Fibroblast of lung (primary cell): Measurements from ENCODE around the gene IRF2BPL. TPM values are rescaled to one million over a fixed set of nuclear protein-coding genes. Genes with fewer than 3 reads are reported as not detected.

Experiments used
- DNase-seq, 2 donors: peaks; one replicate each; pipeline versions ENCODE4 v3.0.0 to v3.0.0-alpha.2; 2010; ENCODE audit warnings: low read depth in 2 of 2
- H2AFZ ChIP-seq: 2 replicates; pipeline ENCODE4 v1.5.1; 2012; ENCODE audit warnings: low read length, control low read depth, inconsistent platforms
- H3K27ac ChIP-seq: 2 replicates; pipeline ENCODE4 v1.5.1; 2011; ENCODE audit warnings: low read length, control low read depth; ENCODE audit not compliant: insufficient read depth
- H3K27me3 ChIP-seq: 2 replicates; pipeline ENCODE4 v1.5.1; 2011; ENCODE audit warnings: mild to moderate bottlenecking, low read length; ENCODE audit not compliant: control insufficient read depth, insufficient read depth
- H3K36me3 ChIP-seq: 2 replicates; pipeline ENCODE4 v1.5.1; 2011; ENCODE audit warnings: low read length; ENCODE audit not compliant: control insufficient read depth, insufficient read depth
- H3K4me1 ChIP-seq: 2 replicates; pipeline ENCODE4 v1.5.1; 2011; ENCODE audit warnings: low read length; ENCODE audit not compliant: control insufficient read depth, insufficient read depth; ENCODE audit errors: extremely low read depth
- H3K4me2 ChIP-seq: 2 replicates; pipeline ENCODE4 v1.5.1; 2011; ENCODE audit warnings: low read length, control low read depth; ENCODE audit not compliant: insufficient read depth; ENCODE audit errors: extremely low read depth
- H3K4me3 ChIP-seq, 4 experiments: fragments of 200-600 bp in 1 of 4; sonication (generic) in 1 of 4; replicated peaks in 1 of 4; 2 replicates each; pipeline ENCODE4 v1.5.1; 2011 to 2016; ENCODE audit warnings: low read length in 4 of 4, low read depth in 3 of 4, mild to moderate bottlenecking in 3 of 4, control low read depth in 2 of 4, inconsistent platforms in 1 of 4, mixed read lengths in 1 of 4; ENCODE audit not compliant: insufficient read depth in 1 of 4; ENCODE audit errors: control extremely low read depth in 1 of 4
- H3K79me2 ChIP-seq: 2 replicates; pipeline ENCODE4 v1.5.1; 2012; ENCODE audit warnings: mild to moderate bottlenecking, low read length, inconsistent platforms; ENCODE audit not compliant: control insufficient read depth, insufficient read depth
- H3K9ac ChIP-seq: 2 replicates; pipeline ENCODE4 v1.5.1; 2011; ENCODE audit warnings: mild to moderate bottlenecking, low read length, control low read depth; ENCODE audit not compliant: insufficient read depth
- H3K9me3 ChIP-seq: 2 replicates; pipeline ENCODE4 v1.5.1; 2012; ENCODE audit warnings: low read depth, low read length; ENCODE audit not compliant: control insufficient read depth, insufficient read depth
- H4K20me1 ChIP-seq: 2 replicates; pipeline ENCODE4 v1.5.1; 2011; ENCODE audit warnings: low read length; ENCODE audit not compliant: control insufficient read depth, insufficient read depth; ENCODE audit errors: extremely low read depth
- CTCF ChIP-seq, 2 donors: IDR thresholded peaks in 1 of 2; conservative IDR thresholded peaks in 1 of 2; 1 replicate in 1 of 2; 2 replicates in 1 of 2; pipeline ENCODE4 v1.5.1; 2011 to 2012; ENCODE audit warnings: low read length in 2 of 2, control low read depth in 1 of 2, inconsistent platforms in 1 of 2, low read depth in 1 of 2, mild to moderate bottlenecking in 1 of 2
- EZH2 ChIP-seq: IDR thresholded peaks from 2 replicates; pipeline ENCODE4 v1.5.1; 2012; ENCODE audit warnings: low read length, control low read depth, mild to moderate bottlenecking; ENCODE audit errors: missing control alignments
- polyA plus RNA-seq, 2 donors: library from polyadenylated mRNA; depleted of rRNA in 1 of 2; stranded (reverse) in 1 of 2; unstranded in 1 of 2; fragments of >200 nt; gene quantifications; 2 replicates each; pipeline ENCODE4 v1.2.1, GENCODE V29; 2011 to 2012; ENCODE audit warnings: missing spikeins in 1 of 2
- total RNA-seq: library from RNA; depleted of rRNA; stranded (reverse); fragments of >200 nt; gene quantifications from 2 replicates; pipeline ENCODE4 v1.2.1, GENCODE V29; 2014

The IRF2BPL gene
- total and polyA plus RNA-seq, 2 donors (not counting 1 experiment from before 2014, with no cell fraction given), result 9.8 to 45.9 TPM

DNA sequence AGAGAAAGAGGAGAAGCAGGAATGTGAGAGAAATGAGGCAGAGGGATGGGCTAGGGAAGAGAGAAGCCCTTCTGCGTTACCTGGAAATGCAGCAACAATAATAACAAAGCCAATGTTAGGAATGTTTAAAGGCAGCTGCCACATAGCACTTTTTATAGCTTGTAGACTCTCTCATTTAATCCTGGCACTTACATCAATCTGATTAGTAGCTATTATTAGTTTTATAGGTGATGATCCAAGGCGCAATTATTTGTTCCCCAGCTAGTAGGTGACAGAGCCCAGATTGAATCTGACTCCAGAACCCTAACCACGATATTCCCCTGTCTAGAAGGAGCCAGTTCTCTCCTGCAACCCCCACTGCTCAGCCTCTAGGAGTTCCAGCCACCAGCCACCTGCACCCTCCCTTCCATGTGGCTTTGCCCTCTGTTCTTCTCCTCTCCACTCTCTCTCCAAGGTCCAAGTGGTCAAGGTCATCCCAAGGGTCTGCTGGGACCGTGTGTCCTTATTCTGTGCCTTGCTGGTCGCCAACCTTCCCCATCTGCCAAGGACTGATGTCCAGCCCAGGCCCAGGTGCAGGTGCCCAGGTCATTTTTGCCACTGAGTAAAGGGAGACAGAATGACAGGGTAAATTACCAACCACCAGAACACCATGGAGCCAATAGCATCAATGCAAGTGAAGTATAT is 40.2 kb upstream of the IRF2BPL start:
- TF ChIP-seq EZH2 (no peak), CTCF (conservative IDR thresholded peaks at IDR 0.05 in 1 of 2, IDR thresholded peaks at IDR 0.05 in 1 of 2; ENCODE audit: low read depth in 1 of 2, low read length in 2 of 2) (no peak)
- Histone ChIP-seq H4K20me1 (no peaks in the 10 kb centered on the region), H3K4me3 (no peak overlapping the region), H3K4me2 (no peak overlapping the region), H3K4me1 (no peaks in the 10 kb centered on the region), H3K36me3 (no peaks in the 10 kb centered on the region), H3K27me3 (no peaks in the 10 kb centered on the region), H2AFZ (no peak overlapping the region), H3K9ac (no peak overlapping the region), H3K27ac (no peak overlapping the region), H3K9me3 (no peaks in the 10 kb centered on the region), H3K79me2 (no peaks in the 10 kb centered on the region)
- no peak for DNase-seq

GRCh38 chr14:77067632-77068516 is 39.4 kb upstream of the IRF2BPL start:
- H3K9me3 ChIP-seq, result no peaks in the 10 kb centered on the region
- no peak overlapping the region for H3K9ac ChIP-seq
- no peaks in the 10 kb centered on the region for H3K36me3 ChIP-seq
- no peaks in the 10 kb centered on the region for H3K79me2 ChIP-seq
- TF ChIP-seq CTCF (conservative IDR thresholded peaks at IDR 0.05 in 1 of 2, IDR thresholded peaks at IDR 0.05 in 1 of 2; ENCODE audit: low read depth in 1 of 2, low read length in 2 of 2), result peak; percentile 76 to 83
- TF ChIP-seq EZH2, result no peak
- H3K4me2 ChIP-seq, result no peak overlapping the region
- no peak overlapping the region for H3K4me3 ChIP-seq
- peak; percentile 51 to 65 for DNase-seq
- no peaks in the 10 kb centered on the region for H3K4me1 ChIP-seq
- no peak overlapping the region for H3K27ac ChIP-seq
- H2AFZ ChIP-seq, result no peak overlapping the region
- no peaks in the 10 kb centered on the region for H4K20me1 ChIP-seq
- H3K27me3 ChIP-seq, result no peaks in the 10 kb centered on the region

DNA sequence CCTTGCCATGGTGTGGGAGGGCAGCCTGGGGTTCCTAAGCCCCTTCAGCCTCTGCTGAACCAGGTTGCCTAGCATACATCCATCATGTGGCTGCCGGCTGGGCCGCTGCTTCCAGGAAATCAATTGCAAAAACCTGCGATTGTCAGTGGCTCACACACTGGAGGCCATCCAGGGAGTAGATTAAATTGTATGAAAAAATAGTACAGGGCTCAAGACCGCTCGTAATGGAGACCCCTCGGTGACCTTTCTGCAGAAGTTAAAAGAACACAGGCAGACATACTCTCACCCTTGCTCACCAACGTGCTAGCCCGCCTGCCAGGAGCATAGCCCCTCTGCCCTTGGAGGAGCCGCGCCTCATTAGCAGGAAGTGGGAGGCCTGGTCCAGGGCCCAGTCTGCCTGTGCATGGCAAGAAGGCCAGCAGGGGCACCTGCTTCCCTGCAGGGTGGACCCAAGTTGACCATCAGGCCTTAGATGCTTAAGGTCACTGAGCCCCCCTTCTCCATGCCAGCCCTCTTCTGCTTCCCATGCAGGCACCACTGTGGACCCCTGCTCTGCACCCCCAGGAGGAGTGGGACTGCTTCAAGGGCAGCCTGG is 38.2 kb upstream of the IRF2BPL start:
- Histone ChIP-seq H3K4me3 (no peak overlapping the region), H3K9me3 (no peaks in the 10 kb centered on the region), H3K9ac (no peak overlapping the region), H2AFZ (no peak overlapping the region), H3K4me1 (no peaks in the 10 kb centered on the region), H3K27ac (no peak overlapping the region), H3K27me3 (no peaks in the 10 kb centered on the region), H3K79me2 (no peaks in the 10 kb centered on the region), H3K36me3 (no peaks in the 10 kb centered on the region), H3K4me2 (no peak overlapping the region), H4K20me1 (no peaks in the 10 kb centered on the region)
- TF ChIP-seq EZH2 (no peak), CTCF (conservative IDR thresholded peaks at IDR 0.05 in 1 of 2, IDR thresholded peaks at IDR 0.05 in 1 of 2; ENCODE audit: low read depth in 1 of 2, low read length in 2 of 2) (no peak)
- no peak for DNase-seq
